Suppressor macrophage (primary cell): ENCODE results near the gene PRRT2.
"Not testable (repeated sequence)": the region's sequence is repeated elsewhere in the genome, so short reads cannot be mapped to it uniquely, and the experiment has no call there.

ENCODE experiments used
- DNase-seq, 4 experiments: peaks; one replicate each; pipeline ENCODE4 v3.0.0-alpha.2; 2020 to 2022

The PRRT2 gene

DNA sequence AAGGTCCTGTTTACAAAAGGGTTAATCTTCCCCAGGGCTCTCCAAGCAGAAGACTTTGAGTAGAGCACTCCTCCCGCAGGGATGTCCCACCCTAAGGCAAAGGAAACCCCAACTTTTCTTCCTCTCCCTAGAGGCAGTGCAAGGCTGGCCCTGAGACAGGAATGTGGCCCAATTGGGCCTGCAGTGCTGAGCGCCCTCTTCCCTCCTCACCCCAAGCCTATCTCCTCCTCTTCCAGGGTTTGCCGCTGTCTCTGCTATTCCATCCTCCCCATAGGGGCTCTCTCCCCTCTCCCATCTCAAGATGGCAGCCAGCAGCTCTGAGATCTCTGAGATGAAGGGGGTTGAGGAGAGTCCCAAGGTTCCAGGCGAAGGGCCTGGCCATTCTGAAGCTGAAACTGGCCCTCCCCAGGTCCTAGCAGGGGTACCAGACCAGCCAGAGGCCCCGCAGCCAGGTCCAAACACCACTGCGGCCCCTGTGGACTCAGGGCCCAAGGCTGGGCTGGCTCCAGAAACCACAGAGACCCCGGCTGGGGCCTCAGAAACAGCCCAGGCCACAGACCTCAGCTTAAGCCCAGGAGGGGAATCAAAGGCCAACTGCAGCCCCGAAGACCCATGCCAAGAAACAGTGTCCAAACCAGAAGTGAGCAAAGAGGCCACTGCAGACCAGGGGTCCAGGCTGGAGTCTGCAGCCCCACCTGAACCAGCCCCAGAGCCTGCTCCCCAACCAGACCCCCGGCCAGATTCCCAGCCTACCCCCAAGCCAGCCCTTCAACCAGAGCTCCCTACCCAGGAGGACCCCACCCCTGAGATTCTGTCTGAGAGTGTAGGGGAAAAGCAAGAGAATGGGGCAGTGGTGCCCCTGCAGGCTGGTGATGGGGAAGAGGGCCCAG is 1.0 kb downstream of the PRRT2 start:
- no peak for DNase-seq

DNA sequence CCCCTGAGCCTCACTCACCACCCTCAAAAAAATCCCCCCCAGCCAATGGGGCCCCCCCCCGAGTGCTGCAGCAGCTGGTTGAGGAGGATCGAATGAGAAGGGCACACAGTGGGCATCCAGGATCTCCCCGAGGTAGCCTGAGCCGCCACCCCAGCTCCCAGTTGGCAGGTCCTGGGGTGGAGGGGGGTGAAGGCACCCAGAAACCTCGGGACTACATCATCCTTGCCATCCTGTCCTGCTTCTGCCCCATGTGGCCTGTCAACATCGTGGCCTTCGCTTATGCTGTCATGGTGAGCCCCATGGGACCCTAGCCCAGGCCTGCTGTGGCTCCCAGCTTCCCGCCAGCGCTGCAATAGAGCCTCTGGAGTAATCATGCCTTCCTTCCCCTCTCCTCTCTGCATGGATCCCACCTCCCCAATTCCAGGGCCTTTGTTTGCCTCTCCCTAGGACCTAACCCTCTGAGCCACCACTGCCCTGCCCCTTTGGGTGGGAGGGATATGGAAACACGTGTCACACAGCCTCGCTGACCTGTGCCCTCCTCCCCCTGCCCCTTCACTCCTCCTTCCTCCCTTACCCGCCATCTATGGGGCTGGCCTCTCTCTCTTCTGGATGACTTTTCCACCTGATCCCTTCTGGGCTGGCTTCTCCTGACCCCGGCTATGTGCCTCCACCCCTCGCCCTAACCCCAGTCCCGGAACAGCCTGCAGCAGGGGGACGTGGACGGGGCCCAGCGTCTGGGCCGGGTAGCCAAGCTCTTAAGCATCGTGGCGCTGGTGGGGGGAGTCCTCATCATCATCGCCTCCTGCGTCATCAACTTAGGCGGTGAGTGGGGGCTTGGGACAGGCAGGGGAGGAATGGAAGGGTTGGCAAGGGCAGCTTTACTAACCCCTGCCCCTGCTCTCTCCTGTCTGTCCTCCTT is 1.9 kb downstream of the PRRT2 start:
- DNase-seq, result no peak

DNA sequence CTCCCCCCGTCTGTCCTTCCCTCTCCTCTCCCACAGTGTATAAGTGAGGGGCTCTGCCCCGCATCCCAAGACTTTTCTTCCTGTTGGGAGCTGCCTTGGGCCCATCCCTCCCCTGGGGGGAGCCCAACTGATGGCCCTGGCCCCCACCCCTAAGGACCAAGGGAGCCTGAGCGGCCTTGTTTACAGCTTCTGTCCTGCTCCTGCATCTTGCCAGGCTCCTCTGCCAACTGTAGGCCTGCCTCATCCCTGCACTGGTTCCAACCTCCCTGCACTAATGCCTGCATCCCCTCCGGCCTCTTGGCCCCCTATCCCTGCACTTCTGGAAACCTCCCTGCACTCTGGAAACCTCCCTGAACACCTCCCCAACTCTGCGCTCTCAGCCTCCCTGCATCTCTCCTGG is 2.6 kb downstream of the PRRT2 start:
- DNase-seq, result no peak

DNA sequence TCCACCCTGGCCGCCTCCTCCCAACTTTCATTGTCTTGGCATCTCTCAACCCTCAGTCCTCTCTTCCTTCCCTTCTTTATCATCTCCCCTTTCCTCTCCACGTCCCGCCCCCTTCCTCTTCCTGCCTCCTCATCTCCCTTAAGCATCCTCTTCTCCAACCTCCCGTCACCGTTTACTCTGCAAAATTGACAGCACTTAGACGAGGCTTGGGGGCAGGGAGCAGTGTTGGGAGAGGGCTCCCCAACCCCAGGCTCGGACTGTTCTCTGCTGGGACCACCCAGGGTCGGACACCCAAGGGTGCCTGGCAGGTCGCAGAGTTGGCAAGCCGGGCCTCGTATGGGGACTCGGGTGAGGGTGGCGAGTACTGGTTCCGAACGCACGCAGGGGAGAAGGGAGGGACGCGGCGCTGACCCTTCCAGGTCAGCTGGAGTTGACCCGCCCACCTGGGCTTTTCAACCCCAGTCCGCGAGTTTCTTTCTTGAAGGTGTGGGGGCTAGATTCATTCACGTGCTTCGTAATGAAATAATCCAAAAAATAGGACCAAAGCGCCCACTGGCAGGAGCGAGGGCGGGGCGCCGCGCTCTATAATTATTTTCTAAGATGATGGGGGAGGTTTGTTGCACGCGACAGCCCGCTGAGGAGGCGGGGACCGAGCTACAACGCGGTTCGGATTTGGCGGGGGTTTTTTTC is 3.2 kb downstream of the PRRT2 start:
- DNase-seq, result peak in 1 of 4 experiments; percentile 14

DNA sequence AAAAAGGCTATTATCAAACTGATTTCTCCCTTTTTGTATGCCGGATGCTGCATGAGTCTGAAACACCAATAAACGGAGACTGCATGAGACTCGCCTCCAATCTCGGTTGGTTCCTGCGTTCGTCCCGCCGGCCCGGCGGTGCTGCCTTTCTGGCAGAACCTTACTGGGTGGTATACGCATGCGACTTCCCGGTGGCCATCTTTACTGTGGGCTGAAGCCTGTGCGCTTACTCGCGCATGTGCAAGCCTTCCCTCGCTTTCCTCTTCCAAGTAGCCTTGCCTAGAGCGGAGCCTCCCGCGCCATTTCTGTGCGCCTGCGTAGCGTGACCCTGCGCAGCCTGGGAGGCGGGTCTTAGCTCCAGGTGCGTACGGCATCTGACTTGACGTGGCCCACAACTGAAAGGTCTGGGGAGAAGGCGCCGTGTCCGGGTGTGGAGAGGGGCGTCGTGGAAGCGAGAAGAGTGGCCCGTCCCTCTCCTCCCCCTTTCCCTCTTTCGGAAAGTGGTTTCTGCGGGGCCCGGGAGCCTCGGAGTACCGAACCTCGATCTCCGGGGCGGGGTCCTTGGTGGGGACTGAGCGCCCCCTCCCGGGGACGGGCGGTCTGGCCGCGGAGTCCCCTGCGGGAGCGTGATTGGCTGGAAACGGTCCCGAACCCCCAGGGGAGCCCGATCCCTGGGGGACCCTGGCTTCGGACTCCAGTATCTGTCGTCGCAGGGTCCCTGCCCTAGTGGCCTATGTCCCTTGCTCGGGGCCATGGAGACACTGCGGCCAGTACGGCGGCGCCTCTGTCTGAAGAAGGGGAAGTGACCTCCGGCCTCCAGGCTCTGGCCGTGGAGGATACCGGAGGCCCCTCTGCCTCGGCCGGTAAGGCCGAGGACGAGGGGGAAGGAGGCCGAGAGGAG is 4.0 kb downstream of the PRRT2 start, which contains the start of gene PAGR1:
TSS of gene PAGR1 (plus strand) at position 360 of the 901 bp plus-strand sequence. CDS start at position 734, 374 bp downstream.
- peak; percentile 99 to 100 (median 100) for DNase-seq

DNA sequence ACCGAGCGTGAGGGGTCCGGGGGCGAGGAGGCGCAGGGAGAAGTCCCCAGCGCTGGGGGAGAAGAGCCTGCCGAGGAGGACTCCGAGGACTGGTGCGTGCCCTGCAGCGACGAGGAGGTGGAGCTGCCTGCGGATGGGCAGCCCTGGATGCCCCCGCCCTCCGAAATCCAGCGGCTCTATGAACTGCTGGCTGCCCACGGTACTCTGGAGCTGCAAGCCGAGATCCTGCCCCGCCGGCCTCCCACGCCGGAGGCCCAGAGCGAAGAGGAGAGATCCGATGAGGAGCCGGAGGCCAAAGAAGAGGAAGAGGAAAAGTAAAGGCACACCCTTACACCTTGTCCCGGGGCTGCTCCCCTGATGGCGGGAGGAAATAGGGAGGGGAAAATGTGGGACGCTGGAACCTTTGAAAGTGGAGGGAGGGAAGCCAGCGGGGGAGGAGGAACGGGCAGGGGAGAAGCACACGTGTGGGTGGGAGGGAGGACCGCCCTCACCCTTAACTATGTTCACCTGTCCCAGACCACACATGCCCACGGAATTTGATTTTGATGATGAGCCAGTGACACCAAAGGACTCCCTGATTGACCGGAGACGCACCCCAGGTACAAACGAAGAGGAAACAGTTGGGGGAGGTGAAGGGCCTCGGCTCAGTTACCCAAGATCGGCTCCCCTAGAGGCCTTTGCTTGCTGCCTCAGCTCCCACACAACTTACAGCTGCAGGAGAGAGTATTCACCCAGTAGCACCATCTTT is 4.9 kb downstream of the PRRT2 start:
- DNase-seq, result peak; percentile 74 to 91 (median 86)

DNA sequence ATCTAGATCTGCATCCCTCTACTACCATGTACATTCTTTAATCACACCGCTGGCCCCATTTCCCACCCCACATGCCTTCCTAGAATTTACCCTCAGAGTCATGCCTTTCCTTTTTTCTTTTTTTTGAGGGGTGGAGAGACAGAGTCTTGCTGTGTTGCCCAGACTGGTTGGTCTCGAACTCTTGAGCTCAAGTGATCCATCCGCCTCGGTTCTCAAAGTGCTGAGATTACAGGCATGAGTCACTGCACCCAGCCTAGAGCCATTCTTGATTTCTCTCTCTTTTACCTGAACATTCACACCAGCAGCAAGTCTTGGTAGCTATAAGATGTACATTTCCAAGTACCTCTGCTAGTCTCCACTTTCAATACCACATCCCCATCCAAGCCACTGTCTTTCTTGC is 6.1 kb downstream of the PRRT2 start:
- no peak for DNase-seq

DNA sequence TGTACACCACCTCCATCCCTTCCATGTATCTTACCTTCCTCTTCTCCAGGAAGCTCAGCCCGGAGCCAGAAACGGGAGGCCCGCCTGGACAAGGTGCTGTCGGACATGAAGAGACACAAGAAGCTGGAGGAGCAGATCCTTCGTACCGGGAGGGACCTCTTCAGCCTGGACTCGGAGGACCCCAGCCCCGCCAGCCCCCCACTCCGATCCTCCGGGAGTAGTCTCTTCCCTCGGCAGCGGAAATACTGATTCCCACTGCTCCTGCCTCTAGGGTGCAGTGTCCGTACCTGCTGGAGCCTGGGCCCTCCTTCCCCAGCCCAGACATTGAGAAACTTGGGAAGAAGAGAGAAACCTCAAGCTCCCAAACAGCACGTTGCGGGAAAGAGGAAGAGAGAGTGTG is 7.5 kb downstream of the PRRT2 start:
- DNase-seq, result no peak

DNA sequence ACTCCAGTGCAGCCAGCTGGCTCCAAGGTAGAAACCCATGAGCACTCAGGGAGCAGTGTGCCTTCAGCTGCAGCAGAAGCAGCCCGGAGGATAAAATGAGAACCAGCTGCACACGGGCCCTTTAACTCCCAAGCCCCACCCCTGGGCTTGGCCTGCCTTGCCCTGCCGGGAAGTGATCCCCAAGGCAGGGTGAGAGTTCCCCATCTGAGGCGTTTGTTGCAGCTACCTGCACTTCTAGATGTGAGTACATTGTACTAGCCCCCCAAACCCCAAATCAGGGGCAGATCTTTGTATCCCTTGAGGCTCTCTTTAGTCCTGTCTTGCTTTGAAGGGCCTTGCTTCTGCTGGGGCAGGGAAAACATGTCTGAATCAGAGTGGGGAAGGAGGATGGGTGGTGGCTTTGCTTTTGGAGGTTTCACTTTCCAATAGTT is 8.3 kb downstream of the PRRT2 start, which contains the start of gene MVP:
TSS of gene MVP (plus strand) at position 192 of the 431 bp plus-strand sequence. CDS start 10,088 bp downstream, outside the sequence.
- peak; percentile 74 to 88 (median 82) for DNase-seq

DNA sequence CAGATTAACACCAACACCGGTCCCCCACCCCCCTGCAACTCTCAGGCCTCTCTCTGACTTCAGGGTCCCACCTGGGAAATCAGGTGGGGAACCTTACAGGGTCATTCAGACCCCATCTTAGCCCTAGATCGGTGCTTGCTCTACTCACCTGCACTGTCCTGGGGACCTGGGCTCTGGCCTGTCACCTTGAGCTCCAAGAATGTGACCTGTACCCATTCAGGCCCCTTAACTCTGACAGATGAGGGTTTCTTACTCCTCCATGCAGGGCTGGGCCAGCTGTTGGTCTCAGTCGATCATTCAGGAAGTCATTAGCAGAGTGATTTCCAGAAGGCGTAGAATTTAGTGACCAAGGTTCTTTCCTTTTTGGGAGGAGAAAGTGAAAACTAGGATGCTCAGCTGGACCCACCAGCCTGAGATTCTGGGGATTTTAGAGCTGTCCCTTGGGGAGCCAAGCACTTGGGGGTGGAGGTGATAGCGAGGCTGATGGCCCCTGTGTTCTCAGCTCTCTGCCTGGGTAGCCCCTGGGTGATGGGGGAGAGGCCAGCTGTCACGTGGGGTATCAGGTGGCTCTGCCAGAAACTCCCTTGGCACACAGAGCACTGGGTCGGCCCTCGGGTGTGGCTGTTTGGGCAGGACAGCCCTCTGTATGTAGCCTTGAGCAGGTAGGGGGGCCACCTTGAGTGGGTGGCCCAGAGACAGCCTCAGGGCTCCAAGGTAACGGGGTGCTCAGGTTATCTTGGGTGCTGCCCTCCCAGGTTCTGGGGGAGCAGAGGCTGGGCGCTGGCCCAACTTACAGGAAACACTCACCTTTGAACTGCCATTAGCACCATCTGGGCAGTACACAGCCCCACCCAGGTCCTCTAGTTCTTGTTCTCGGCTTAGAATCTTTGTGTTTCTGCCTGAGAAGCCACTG is 9.0 kb downstream of the PRRT2 start:
- peak in 3 of 4 experiments; percentile 33 to 63 (median 50) for DNase-seq

DNA sequence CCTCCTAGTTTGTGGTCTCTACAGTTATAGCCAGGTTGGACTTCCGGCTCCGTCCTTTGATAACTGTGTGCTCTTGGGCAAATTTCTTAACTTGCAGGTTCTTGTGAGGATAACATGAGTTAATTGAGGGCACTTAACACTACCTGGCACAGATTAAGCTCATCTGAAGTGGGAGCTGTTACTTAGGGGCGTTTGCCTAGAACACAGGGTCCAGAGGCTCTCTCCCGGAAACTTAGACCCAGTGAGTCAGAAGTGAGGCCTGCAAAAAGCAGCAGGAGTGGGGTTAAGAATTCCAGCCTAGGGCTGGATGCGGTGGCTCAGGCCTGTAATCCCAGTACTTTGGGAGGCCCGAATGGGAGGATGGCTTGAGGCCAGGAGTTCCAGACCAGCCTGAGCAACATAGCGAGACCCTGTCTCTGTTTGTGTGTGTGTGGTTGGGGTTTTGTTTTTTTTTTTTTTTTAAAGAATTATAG is 9.7 kb downstream of the PRRT2 start:
- no peak for DNase-seq

DNA sequence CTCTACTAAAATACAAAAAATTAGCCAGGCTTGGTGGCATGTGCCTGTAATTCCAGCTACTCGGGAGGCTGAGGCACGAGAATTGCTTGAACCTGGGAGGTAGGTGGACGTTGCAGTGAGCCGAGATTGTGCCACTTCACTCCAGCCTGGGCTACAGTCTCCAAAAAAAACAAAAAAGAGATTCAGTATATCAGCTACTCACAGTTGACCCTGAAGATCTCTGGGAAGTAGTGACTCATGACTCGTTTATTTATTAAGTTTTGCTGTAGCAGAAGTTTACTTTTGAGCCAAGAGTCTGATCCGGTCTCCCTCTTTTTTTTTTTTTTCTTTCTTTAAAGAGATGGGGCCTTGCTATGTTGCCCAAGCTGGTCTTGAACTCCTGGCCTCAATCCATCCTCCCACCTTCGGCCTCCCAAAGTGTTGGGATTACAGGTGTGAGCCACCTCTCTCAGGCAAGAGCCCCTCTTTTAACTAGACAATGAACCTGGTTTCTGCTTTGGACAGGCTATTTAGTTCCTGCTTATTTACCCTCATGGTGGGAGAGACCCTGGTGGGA is 12.7 kb downstream of the PRRT2 start:
- DNase-seq, result no peak

DNA sequence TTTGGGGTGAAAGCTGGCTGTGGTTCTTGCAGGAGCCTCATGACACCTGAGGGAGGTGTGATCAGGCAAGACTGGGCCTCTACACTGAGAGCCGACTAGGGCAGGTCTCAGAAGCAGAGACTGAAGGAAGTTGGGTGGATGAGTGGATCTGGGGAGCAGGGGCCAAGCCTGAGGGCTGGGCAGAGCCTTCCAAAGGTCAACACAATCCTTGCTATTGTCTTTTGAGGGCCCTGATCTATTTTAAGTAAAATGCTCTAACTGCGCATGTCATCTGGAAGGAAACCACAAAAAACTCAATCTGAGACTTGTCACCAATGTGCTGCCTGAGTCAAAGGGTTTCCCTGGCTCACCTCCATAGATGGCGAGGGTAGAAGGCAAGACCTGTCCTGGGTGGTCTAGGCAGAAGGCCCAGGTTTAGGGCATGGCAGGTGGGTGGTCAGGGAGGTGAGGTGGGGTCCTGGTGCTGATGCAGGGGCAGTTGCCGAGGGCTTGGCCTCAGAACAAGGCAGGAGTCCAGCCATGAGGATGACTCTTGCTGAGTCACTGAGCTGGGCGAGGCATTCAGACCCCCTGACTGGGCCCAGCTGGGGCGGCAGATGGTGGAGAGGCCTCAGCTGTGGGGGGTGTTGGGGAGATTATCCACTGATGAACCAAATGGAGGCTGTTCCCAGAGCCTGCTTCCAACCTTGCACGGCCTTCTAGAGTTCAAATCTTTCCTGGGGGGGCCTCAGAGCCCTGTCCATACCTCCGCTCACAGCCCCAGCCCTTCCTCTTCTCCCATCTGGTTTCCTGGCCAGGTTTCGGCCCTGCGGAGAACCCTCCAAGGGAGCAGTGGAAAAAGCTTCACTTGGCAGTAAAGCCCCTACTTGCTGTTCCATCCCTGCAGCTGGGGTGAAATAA is 13.4 kb downstream of the PRRT2 start:
- no peak for DNase-seq

DNA sequence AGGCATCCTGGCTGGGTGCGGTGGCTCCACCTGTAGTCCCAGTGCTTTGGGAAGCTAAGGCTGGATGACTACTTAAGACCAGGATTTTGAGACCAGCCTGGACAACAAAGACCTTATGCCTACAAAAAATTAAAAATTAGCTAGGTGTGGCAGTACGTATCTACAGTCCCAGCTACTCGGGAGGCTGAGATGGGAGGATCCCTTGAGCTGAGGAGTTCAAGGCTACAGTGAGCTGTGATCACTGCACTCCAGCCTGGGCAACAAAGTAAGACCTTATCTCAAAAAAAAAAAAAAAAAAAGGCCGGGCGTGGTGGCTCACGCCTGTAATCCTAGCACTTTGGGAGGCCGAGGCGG is 14.3 kb downstream of the PRRT2 start:
- no peak for DNase-seq

DNA sequence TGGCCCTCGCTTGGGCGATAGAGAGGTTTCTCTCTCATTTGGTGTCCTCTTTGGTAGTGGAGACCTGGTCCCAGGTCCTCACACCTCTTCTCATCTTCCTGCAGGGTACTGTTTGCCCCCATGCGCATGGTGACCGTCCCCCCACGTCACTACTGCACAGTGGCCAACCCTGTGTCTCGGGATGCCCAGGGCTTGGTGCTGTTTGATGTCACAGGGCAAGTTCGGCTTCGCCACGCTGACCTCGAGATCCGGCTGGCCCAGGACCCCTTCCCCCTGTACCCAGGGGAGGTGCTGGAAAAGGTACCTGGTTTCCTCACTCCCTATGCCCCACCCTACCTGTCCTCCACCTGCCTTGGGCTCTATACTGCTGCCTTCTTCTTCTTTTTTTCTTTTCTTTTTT is 18.8 kb downstream of the PRRT2 start:
- DNase-seq, result no peak

DNA sequence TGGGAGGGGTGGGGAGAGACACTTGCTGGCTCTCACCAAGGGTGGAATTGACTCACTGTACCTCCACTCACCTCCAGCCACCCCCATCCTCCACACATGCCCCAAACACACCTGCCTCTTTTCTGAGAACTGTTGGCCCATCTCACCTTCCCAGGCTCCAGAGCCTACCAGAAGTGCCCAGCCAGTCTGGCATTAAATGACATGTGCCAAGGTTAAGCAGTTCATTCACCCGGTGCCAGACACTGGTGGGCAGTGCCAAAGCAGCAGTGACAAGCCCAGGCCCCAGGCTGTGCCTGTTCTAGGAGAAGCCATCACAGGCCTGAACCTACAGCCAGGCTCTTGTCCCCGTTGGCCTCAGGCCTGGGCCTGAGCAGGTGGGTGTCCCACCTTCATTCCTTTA is 19.5 kb downstream of the PRRT2 start:
- no peak for DNase-seq

DNA sequence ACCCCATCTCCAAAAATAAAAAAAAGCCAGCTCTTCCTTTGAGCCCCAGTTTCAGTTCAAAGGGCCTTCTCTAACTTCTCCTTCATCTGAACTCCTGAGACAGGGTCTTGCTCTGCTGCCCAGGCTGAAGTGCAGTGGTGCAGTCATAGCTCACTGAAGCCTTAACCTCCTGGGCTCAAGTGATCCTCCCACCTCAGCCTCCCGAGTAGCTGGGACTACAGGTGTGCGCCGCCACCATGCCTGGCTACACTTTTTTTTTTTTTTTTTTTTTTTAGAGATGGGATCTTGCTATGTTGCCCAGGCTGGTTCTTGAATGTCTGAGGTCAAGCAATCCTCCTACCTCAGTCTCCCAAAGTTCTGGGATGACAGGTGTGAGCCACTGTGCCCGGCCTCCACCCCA is 21.2 kb downstream of the PRRT2 start:
- DNase-seq, result not testable (repeated sequence)

DNA sequence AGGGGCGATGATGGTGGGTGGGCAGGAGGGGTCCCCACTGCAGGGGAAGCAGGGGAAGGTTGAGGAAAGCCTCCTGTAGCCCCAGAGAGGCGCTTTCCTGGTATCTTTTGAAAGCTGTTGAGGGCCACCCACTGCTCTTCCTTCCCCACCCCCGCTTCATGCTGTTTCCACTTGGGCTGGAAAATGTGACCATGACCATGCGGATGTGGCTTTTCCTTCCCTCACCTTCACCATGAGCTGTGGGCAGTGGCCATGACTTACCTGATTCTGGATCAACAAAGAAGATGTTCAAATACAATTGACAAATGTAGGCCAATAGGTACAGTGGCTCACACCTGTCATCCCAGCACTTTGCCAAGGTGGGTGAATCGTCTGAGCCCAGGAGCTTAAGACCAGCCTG is 22.1 kb downstream of the PRRT2 start:
- no peak for DNase-seq
